Measurements from ENCODE around the gene FAM217B. TPM values are rescaled to one million over a fixed set of nuclear protein-coding genes. Genes with fewer than 3 reads are reported as not detected.
A peak's percentile ranks its signal among the peaks of the same experiment; 100 is the strongest.

Gene FAM217B
- total RNA-seq: 10 to 100 TPM in 3 of 4 donors, 1 to 10 TPM in 1; 8.3 to 19.7 (median 11.1) TPM
- polyA plus RNA-seq: 1 to 10 TPM; 1.8 to 3.9 (median 3.8) TPM

DNA sequence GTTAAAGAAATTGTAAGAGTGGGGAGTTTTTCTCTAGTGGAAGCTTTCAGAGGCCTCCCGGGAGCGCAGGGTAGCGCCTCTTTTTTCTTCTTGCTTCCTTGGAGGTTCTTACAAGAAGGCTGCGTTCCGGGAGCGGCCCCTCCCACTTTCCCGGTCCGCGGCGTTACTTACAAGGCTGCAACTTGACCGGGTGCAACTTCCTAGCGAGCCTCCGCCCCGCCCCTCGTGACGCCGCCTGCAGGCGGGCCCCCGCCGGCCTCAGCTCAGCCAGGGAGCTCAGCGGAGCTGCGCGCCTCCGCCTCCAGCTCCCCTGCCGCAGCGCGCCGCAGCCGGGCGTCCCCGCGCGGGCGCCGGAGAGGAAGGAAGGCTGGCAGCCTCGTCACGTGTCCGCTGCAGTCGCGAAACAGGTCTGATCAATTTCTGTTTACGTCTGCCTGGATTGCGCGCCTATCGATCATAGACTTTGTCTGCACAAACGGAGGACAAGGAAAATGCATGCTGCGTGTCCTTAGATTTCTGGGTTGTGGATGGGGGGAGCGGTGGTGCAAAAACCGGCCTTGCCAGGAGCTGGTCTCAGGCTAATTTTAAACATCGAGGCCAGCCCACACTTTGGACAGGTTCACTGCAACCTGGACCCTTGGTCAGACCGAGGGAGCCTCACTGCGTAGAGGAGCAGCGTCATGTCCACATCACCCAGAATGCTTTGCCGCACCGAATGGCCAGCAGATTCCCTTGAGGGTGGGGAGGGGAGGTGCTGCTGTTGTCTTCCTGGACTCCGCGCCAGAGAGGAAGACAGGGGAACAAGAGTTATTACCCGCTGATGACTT is at the start of gene FAM217B, which contains the start of gene PPP1R3D:
Gene FAM217B, plus strand, starts transcription at position 261 of the 827 bp plus-strand sequence. CDS start 3,555 bp downstream, outside the sequence.
Gene PPP1R3D, minus strand, starts transcription at position 177 of the 827 bp plus-strand sequence. CDS start 374 bp downstream, outside the sequence.
- Histone ChIP-seq H3K4me3 (peak within 1 kb of the TSS; percentile 50 to 78 (median 68)), H3K27me3 (no peaks in the 10 kb centered on the region), H3K9me3 (no peaks in the 10 kb centered on the region), H3K4me1 (peaks cover 0 to 67% (median 47%) of the 10 kb centered on the region in 4 donors), H3K36me3 (peaks cover 4 to 32% (median 9%) of the 10 kb centered on the region in 4 donors), H3K27ac (peak within 1 kb of the TSS; percentile 96 to 98 (median 98))
- DNase-seq: peak; percentile 100
- TF ChIP-seq POLR2A (IDR thresholded peaks at IDR 0.05) (peak; percentile 51 to 60), EP300 (IDR thresholded peaks at IDR 0.05) (peak in 2 of 4 donors; percentile 25 to 42), CTCF (IDR thresholded peaks at IDR 0.05) (peak in 1 of 4 experiments; percentile 8), POLR2AphosphoS5 (IDR thresholded peaks at IDR 0.05) (peak; percentile 74 to 93 (median 89))
- WGBS, 2 donors: 0 to 1% methylated on average over 57 of the region's 57 CpGs
- intact Hi-C loops (cut with DNase I): no loop called here

- intact Hi-C loops (cut with DNase I): no loop called here
- Histone ChIP-seq H3K36me3 (no peaks in the 10 kb centered on the region), H3K4me1 (no peaks in the 10 kb centered on the region), H3K9me3 (no peaks in the 10 kb centered on the region), H3K27me3 (no peaks in the 10 kb centered on the region), H3K4me3 (no peak overlapping the region), H3K27ac (no peak overlapping the region)
- TF ChIP-seq POLR2AphosphoS5 (IDR thresholded peaks at IDR 0.05) (no peak), POLR2A (IDR thresholded peaks at IDR 0.05) (no peak), CTCF (IDR thresholded peaks at IDR 0.05) (no peak), EP300 (IDR thresholded peaks at IDR 0.05) (no peak)
- DNase-seq: no peak
- 59 to 65% methylated on average over 1 of the region's 1 CpG for WGBS, 2 donors
Observed at GRCh38 chr20:59891581-59891980, 48.6 kb upstream of the FAM217B start.

DNA sequence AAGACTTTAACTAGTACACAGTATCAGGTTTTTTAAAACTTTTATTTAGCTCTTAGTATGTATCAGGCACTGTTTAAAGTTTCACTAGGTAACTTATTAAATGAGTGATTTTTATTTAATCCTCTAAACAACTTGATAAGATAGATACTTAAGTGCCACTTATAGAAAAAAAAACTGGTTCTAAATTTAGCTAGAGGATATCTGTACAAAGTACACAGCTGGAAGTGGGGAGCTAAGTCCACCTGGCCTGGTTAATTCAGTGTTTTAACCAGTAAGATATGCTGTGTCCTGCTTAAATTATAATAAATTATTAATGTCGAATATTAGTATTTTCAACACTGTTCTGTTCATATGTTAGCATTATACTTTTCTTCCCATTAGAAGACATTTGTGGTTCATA is 44.3 kb upstream of the FAM217B start:
- H3K9me3 ChIP-seq: no peaks in the 10 kb centered on the region
- no peaks in the 10 kb centered on the region for H3K4me1 ChIP-seq
- H3K27ac ChIP-seq: no peak overlapping the region
- WGBS, 2 donors: 84 to 88% methylated on average over 1 of the region's 1 CpG
- no peak overlapping the region for H3K4me3 ChIP-seq
- H3K27me3 ChIP-seq: no peaks in the 10 kb centered on the region
- intact Hi-C loops (cut with DNase I): no loop called here
- H3K36me3 ChIP-seq: no peaks in the 10 kb centered on the region
- no peak for TF ChIP-seq CTCF (IDR thresholded peaks at IDR 0.05)
- TF ChIP-seq EP300 (IDR thresholded peaks at IDR 0.05): no peak
- TF ChIP-seq POLR2AphosphoS5 (IDR thresholded peaks at IDR 0.05): no peak
- no peak for DNase-seq

- DNase-seq: no peak
- intact Hi-C loops (cut with DNase I): no loop called here
- Histone ChIP-seq H3K9me3 (no peaks in the 10 kb centered on the region), H3K4me1 (no peaks in the 10 kb centered on the region), H3K27me3 (no peaks in the 10 kb centered on the region), H3K27ac (no peak overlapping the region), H3K36me3 (no peaks in the 10 kb centered on the region), H3K4me3 (no peak overlapping the region)
- WGBS, 2 donors: 59 to 87% methylated on average over 3 of the region's 3 CpGs
- no peak for TF ChIP-seq CTCF (IDR thresholded peaks at IDR 0.05)
- TF ChIP-seq POLR2AphosphoS5 (IDR thresholded peaks at IDR 0.05): no peak
- no peak for TF ChIP-seq EP300 (IDR thresholded peaks at IDR 0.05)
- TF ChIP-seq POLR2A (IDR thresholded peaks at IDR 0.05): no peak
Observed at GRCh38 chr20:59902470-59902869, 37.7 kb upstream of the FAM217B start.

All from sigmoid colon (tissue), 7 donors.